Endothelial cell of umbilical vein (primary cell): ENCODE data around the gene SPINK5. TPM values are rescaled to one million over a fixed set of nuclear protein-coding genes. Genes with fewer than 3 reads are reported as not detected.

ENCODE experiments used
- BruUV-seq: library from RNA; stranded (reverse); fragments of 400-500 nt; replicated peaks from 2 replicates; lab custom pipeline; 2021; lab: Mats Ljungman, UMichigan
- CTCF ChIA-PET: fragments of 300-600, 350-600 bp; sonication (Branson Sonifier 250); formaldehyde crosslinking; loops from one replicate; lab custom pipeline; 2021; ENCODE audit warnings: antibody characterized with exemption, inconsistent platforms; lab: Charles Lee
- POLR2A ChIA-PET: fragments of 300-600, 350-600 bp; sonication (Branson Sonifier 250); formaldehyde crosslinking; loops from one replicate; lab custom pipeline; 2021; ENCODE audit warnings: antibody characterized with exemption, inconsistent platforms; lab: Charles Lee
- DNase-seq: peaks from one replicate; pipeline ENCODE4 v3.0.0-alpha.2; 2011; ENCODE audit warnings: low read depth, low spot score
- FAIRE-seq: peaks from 2 replicates; lab custom pipeline; 2011; peaks lifted over from hg19 to GRCh38; lab: Jason Lieb, UNC
- H2AFZ ChIP-seq: 2 replicates; pipeline ENCODE4 v1.6.0; 2012; ENCODE audit warnings: low read depth, low read length, control low read depth, inconsistent platforms
- H3K27ac ChIP-seq: 2 replicates; pipeline ENCODE4 v1.5.1; 2011; ENCODE audit warnings: low read depth, mild to moderate bottlenecking, control low read depth, low read length, moderate library complexity; ENCODE audit not compliant: insufficient read depth
- H3K27me3 ChIP-seq, 2 experiments: 2 replicates each; pipeline versions ENCODE4 v1.6.0 to v1.6.1; 2011; ENCODE audit warnings: low read length in 2 of 2, mixed read lengths in 1 of 2; ENCODE audit not compliant: control insufficient read depth in 2 of 2, insufficient read depth in 2 of 2
- H3K36me3 ChIP-seq, 2 experiments: 2 replicates in 1 of 2; 3 replicates in 1 of 2; pipeline ENCODE4 v1.5.1; 2011; ENCODE audit warnings: low read length in 2 of 2, mild to moderate bottlenecking in 1 of 2, moderate library complexity in 1 of 2; ENCODE audit not compliant: control insufficient read depth in 2 of 2, insufficient read depth in 2 of 2; ENCODE audit errors: extremely low read depth in 1 of 2
- H3K4me1 ChIP-seq: 3 replicates; pipeline ENCODE4 v1.5.1; 2011; ENCODE audit warnings: mild to moderate bottlenecking, low read length; ENCODE audit not compliant: control insufficient read depth, insufficient read depth; ENCODE audit errors: extremely low read depth
- H3K4me2 ChIP-seq: 2 replicates; pipeline ENCODE4 v1.6.1; 2011; ENCODE audit warnings: low read length, control low read depth, mixed read lengths; ENCODE audit not compliant: insufficient read depth
- H3K4me3 ChIP-seq, 3 experiments: fragments of 200-600 bp in 1 of 3; sonication (generic), shearing (Covaris generic) in 1 of 3; replicated peaks in 1 of 3; 2 replicates each; pipeline ENCODE4 v1.5.1; 2011 to 2016; ENCODE audit warnings: control low read depth in 3 of 3, low read length in 3 of 3, mild to moderate bottlenecking in 2 of 3, inconsistent platforms in 1 of 3, low read depth in 1 of 3, moderate library complexity in 1 of 3; ENCODE audit not compliant: insufficient read depth in 1 of 3
- H3K79me2 ChIP-seq: 2 replicates; pipeline ENCODE4 v1.6.0; 2012; ENCODE audit warnings: low read length, inconsistent platforms; ENCODE audit not compliant: control insufficient read depth, insufficient read depth
- H3K9ac ChIP-seq: replicated peaks from 2 replicates; pipeline ENCODE3; 2011; ENCODE audit warnings: low read length, control low read depth; ENCODE audit not compliant: insufficient read depth; ENCODE audit errors: extremely low read depth
- H3K9me1 ChIP-seq: replicated peaks from 3 replicates; pipeline ENCODE4 v1.6.0; 2011; ENCODE audit warnings: mild to moderate bottlenecking, low read length; ENCODE audit not compliant: control insufficient read depth, insufficient read depth; ENCODE audit errors: extremely low read depth
- H3K9me3 ChIP-seq: replicated peaks from 2 replicates; pipeline ENCODE4 v1.5.1; 2012; ENCODE audit warnings: low read length, inconsistent platforms; ENCODE audit not compliant: control insufficient read depth, insufficient read depth
- H4K20me1 ChIP-seq: replicated peaks from 2 replicates; pipeline ENCODE3; 2011; ENCODE audit warnings: mild to moderate bottlenecking, low read length; ENCODE audit not compliant: control insufficient read depth, insufficient read depth; ENCODE audit errors: extremely low read depth
- CTCF ChIP-seq, 2 donors: IDR thresholded peaks; 1 replicate in 1 of 2; 2 replicates in 1 of 2; pipeline ENCODE4 v1.5.1; 2011; ENCODE audit warnings: low read length in 2 of 2, mild to moderate bottlenecking in 2 of 2, moderate library complexity in 2 of 2, control low read depth in 1 of 2, inconsistent platforms in 1 of 2, low read depth in 1 of 2; ENCODE audit not compliant: insufficient read depth in 1 of 2; ENCODE audit errors: extremely low read depth in 1 of 2
- EZH2 ChIP-seq: IDR thresholded peaks from 2 replicates; pipeline ENCODE4 v1.6.1; 2012; ENCODE audit warnings: borderline replicate concordance, low read depth, mild to moderate bottlenecking, moderate library complexity, low read length, inconsistent platforms; ENCODE audit not compliant: severe bottlenecking
- GATA2 ChIP-seq: IDR thresholded peaks from 2 replicates; pipeline ENCODE4 v1.7.0; 2011; ENCODE audit warnings: low read depth, mild to moderate bottlenecking, moderate library complexity, mixed read lengths, low read length; ENCODE audit not compliant: insufficient read length, insufficient read depth
- JUN ChIP-seq: IDR thresholded peaks from 2 replicates; pipeline ENCODE4 v1.6.1; 2011; ENCODE audit warnings: borderline replicate concordance, low read depth; ENCODE audit not compliant: insufficient read length, insufficient read depth
- MAX ChIP-seq: IDR thresholded peaks from 2 replicates; pipeline ENCODE4 v1.6.1; 2011; ENCODE audit not compliant: insufficient read depth, insufficient read length
- MYC ChIP-seq: IDR thresholded peaks from one replicate; pipeline ENCODE4 v1.6.1; 2011; ENCODE audit warnings: mild to moderate bottlenecking, low read depth, low read length
- dilution Hi-C: fragments of 300-500 bp; cut with MboI; formaldehyde crosslinking; loops from one replicate; pipeline ENCODE4 v1.15.0; 2019; ENCODE audit warnings: low sequenced_read_pairs; ENCODE audit not compliant: extremely low pct_ligation_motif_present
- intact Hi-C: fragments of 100-400 bp; cut with micrococcal nuclease; formaldehyde crosslinking; loops from one replicate; pipeline ENCODE4 v1.10.0; 2022
- polyA plus RNA-seq, 4 experiments: library from polyadenylated mRNA; depleted of rRNA in 3 of 4; stranded (reverse) in 3 of 4; unstranded in 1 of 4; fragments of >200 nt; gene quantifications; 2 replicates each; pipeline versions ENCODE4 v1.2.1 to v1.2.3, GENCODE V29; 2011 to 2012; ENCODE audit warnings: missing spikeins in 1 of 4
- total RNA-seq: library from RNA; stranded (reverse); gene quantifications from 2 replicates; pipeline ENCODE4 v1.2.3, GENCODE V29; 2021

Gene SPINK5
- total and polyA plus RNA-seq, 2 donors (not counting 3 experiments of a cell fraction or from before 2014, with no cell fraction given) = 0.12 to 0.91 TPM

GRCh38 chr5:148120317-148120716, 56.5 kb downstream of the SPINK5 start:
- H3K9me1 ChIP-seq = no peaks in the 10 kb centered on the region
- H3K4me1 ChIP-seq = no peaks in the 10 kb centered on the region
- intact Hi-C loops (loop anchor here (2.0 kb wide), 2 partner anchors 234 to 262 kb away; no protein-coding TSS in a partner anchor), dilution Hi-C loops (no loop called here)
- H3K27ac ChIP-seq = no peak overlapping the region
- no peak for DNase-seq
- H3K4me2 ChIP-seq = no peak overlapping the region
- H3K9ac ChIP-seq = no peak overlapping the region
- ChIA-PET POLR2A (no interaction called here), CTCF (interaction anchor here (0.7 to 2.9 kb wide), 10 partner anchors 15 to 266 kb away, joined by 3 to 13 read pairs (median 4); no protein-coding TSS in a partner anchor)
- no peaks in the 10 kb centered on the region for H3K36me3 ChIP-seq
- no peaks in the 10 kb centered on the region for H3K79me2 ChIP-seq
- H3K27me3 ChIP-seq = no peaks in the 10 kb centered on the region
- no peaks in the 10 kb centered on the region for H3K9me3 ChIP-seq
- TF ChIP-seq GATA2 (no peak), MAX (no peak), JUN (no peak)
- no TSS peak for BruUV-seq
- H3K4me3 ChIP-seq = no peak overlapping the region
- no peak for FAIRE-seq
- no peaks in the 10 kb centered on the region for H4K20me1 ChIP-seq
- H2AFZ ChIP-seq = no peak overlapping the region

- POLR2A ChIA-PET = no interaction called here
- H3K4me3 ChIP-seq = no peak overlapping the region
- H3K36me3 ChIP-seq = no peaks in the 10 kb centered on the region
- DNase-seq (peak; percentile 5), FAIRE-seq (no peak)
- no peaks in the 10 kb centered on the region for H3K9me1 ChIP-seq
- no peak overlapping the region for H2AFZ ChIP-seq
- H3K27me3 ChIP-seq = no peaks in the 10 kb centered on the region
- no TSS peak for BruUV-seq
- CTCF ChIA-PET = interaction anchor here (0.9 to 2.9 kb wide), 11 partner anchors 11 to 605 kb away, joined by 3 to 15 read pairs (median 3); no protein-coding TSS in a partner anchor
- H3K9me3 ChIP-seq = no peaks in the 10 kb centered on the region
- no peaks in the 10 kb centered on the region for H3K4me1 ChIP-seq
- no peak overlapping the region for H3K9ac ChIP-seq
- H3K27ac ChIP-seq = no peak overlapping the region
- H3K4me2 ChIP-seq = no peak overlapping the region
- dilution Hi-C loops (no loop called here), intact Hi-C loops (no loop called here)
- H3K79me2 ChIP-seq = no peaks in the 10 kb centered on the region
- no peaks in the 10 kb centered on the region for H4K20me1 ChIP-seq
- TF ChIP-seq CTCF (IDR thresholded peaks at IDR 0.05; ENCODE audit: extremely low read depth in 1 of 2, insufficient read depth in 1 of 2, low read depth in 1 of 2, low read length in 2 of 2) (peak in 1 of 2 donors; percentile 9), EZH2 (no peak), JUN (no peak), MYC (no peak)
Measured at GRCh38 chr5:148125641-148126040, 61.9 kb downstream of the SPINK5 start.
